ENCODE data around the gene GPR152. TPM values are rescaled to one million over a fixed set of nuclear protein-coding genes. Genes with fewer than 3 reads are reported as not detected.

The GPR152 gene, protein sequence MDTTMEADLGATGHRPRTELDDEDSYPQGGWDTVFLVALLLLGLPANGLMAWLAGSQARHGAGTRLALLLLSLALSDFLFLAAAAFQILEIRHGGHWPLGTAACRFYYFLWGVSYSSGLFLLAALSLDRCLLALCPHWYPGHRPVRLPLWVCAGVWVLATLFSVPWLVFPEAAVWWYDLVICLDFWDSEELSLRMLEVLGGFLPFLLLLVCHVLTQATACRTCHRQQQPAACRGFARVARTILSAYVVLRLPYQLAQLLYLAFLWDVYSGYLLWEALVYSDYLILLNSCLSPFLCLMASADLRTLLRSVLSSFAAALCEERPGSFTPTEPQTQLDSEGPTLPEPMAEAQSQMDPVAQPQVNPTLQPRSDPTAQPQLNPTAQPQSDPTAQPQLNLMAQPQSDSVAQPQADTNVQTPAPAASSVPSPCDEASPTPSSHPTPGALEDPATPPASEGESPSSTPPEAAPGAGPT
- not detected in 2 replicates for total RNA-seq

DNA sequence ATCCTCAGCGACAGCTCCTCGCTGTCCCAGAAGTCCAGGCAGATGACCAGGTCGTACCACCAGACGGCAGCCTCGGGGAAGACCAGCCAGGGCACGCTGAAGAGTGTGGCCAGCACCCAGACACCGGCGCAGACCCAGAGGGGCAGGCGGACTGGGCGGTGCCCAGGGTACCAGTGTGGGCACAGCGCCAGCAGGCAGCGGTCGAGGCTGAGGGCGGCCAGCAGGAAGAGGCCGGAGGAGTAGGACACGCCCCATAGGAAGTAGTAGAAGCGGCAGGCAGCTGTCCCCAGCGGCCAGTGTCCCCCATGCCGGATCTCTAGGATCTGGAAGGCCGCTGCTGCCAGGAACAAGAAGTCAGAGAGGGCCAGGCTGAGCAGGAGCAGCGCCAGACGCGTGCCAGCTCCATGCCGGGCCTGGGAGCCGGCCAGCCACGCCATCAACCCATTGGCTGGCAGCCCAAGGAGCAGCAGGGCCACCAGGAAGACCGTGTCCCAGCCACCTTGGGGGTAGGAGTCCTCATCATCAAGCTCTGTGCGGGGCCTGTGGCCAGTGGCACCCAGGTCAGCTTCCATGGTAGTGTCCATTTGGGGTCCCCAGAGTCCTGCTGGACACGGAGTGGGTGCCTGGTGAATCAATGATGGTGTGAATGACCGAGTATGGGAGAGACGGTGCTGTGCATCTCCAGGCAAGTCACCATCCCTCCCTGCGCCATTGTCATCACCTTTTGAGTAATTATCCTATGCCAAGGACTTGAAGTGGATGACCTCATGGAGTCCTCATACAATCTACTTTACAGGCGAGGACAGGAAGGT is at the start of gene GPR152:
TSS of gene GPR152 (minus strand) at position 589 of the 812 bp plus-strand sequence. CDS start at position 584, 5 bp downstream.

DNA sequence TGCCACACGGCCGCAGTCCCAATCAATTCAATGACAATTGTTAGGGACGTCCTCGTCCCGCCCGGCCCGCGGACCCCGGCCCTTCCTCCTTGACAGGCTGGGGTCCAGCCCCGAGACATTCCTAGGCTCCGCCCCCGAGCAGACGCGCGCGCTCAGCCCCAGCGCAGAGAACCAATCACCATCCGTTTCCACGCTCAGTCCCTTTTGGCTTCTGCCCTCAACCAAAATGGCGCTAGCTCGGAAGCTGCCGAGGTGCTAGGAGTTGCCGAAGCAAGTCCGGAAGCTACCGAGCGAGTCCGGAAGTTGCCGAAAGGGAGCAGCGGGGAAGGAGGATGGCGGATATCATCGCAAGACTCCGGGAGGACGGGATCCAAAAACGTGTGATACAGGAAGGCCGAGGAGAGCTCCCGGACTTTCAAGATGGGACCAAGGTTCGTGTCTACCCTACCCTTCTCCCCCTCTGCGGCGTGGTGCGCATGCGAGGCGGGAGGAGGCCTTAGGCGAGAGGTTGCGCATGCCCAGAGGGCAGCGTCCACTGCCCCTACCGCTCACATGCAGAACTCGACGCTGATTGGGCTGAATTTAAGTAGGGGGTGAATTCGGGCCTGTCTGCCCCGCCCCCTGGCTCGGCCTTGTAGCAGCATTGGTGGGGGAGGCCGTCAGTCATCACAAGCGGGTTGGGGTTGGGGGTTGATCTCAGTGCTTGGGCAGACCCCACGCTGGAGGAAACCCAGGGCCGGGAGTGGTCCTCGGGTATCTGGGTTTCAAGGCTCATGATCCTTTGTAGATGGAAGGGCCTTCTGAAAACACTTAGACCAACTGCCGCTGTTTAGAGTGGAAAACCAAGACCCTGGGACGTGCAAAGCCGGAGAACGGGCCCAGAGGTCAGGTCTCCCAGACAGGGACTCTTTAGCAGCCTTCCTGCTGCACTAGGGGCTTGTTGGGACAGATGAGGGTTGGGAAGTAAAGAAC is 30.6 kb upstream of the GPR152 start, which contains the start of gene AIP:
TSS of gene AIP (plus strand) at position 200 of the 972 bp plus-strand sequence. CDS start at position 333, 133 bp downstream.

DNA sequence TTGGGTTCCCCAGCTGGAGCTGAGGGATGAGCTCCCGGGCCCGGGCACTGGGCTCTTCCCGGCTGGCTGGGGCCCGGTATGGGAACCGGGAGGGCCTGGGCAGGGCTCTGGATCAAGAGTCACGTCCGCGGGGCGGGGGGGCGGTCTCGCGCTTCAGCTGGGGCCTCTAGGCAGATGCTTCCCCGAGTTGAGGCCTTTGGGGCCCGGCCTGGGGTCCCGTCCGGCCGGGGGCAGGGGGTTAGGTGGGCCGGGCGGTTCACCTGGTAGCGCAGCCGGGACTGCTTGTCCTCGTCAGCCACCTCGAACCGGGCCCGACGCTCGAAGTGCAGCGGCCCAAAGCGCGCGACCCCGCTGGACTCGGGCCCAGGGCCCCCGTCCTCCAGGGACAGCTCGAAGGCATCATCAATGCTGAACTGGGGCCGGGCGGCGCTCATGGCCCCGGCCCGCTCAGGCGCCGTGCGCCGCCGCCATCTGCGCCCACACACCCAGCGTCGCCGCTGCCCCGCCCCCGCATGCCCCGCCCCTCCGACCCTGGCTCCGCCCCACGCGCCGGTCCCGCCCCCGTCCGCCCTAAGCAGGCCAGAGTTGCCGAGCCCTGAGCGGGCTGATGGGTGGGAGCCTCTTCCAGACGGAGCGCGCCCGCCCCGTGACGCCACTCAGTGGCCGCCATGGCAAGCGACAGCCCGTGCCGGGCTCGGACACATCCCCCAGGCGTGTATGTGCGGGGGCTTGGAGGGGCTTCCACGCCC is 16.4 kb upstream of the GPR152 start, which contains the start of gene TMEM134:
TSS of gene TMEM134 (minus strand) at position 493 of the 749 bp plus-strand sequence. CDS start at position 434, 59 bp downstream.

DNA sequence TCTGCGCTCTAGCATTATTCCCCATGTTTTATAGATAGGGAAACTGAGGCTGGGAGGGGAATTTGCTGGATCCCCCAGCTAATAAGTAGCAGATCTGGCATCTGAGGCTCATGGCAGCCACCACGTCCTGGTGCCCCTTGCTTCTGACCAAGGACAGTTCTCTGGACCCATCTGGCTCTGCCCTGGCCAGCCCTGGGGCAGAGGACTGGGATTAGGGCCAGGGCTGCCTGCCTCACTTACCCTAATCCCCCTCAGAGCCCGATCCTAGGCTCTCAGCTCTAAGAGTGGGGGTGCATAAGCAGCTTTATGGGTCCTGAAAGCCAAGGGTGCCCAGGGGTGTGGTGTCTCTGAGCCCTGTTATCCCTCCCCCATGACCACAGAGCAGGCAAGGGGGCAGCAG is 2.5 kb upstream of the GPR152 start, which contains the start of gene CABP4:
TSS of gene CABP4 (plus strand) at position 301 of the 400 bp plus-strand sequence. CDS start at position 371, 70 bp downstream.

DNA sequence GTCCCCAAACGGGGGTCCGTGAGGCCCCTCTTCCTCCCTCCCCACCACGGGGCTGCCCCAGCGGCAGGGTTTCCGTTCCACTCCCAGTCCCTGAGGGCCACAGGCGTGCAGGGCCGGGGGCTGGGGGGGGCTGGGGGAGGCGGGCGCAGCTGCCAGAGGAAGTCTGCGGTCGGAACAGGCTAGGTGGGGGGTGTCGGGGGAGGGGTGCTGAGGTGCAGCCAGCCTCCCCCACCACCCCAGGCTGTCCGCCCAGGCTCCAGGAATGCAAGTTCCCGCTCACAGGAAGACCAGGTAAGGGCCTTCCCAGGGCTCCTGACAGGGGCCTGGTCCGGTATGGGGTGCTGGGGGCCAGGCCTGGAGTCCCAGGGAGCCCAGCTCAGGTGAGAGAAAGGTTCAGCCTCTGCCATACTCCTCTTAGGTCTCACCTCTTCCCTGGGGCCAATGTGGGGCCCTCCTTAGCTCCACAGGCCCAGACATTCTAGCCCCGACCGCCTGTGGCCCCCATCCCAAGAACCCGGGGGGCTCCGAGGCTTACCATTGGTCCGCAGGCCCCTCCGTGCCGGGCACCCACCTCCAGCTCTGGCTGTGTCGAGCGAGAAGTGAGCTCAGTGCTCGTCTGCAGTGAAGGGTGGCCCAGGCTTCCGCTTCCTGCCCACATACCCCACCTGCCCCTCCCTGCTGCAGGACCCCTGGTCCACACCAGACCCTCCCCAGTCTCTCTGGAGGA is 15.3 kb downstream of the GPR152 start, which contains the start of gene PTPRCAP:
TSS of gene PTPRCAP (minus strand) at position 601 of the 727 bp plus-strand sequence. CDS start at position 538, 63 bp downstream.

DNA sequence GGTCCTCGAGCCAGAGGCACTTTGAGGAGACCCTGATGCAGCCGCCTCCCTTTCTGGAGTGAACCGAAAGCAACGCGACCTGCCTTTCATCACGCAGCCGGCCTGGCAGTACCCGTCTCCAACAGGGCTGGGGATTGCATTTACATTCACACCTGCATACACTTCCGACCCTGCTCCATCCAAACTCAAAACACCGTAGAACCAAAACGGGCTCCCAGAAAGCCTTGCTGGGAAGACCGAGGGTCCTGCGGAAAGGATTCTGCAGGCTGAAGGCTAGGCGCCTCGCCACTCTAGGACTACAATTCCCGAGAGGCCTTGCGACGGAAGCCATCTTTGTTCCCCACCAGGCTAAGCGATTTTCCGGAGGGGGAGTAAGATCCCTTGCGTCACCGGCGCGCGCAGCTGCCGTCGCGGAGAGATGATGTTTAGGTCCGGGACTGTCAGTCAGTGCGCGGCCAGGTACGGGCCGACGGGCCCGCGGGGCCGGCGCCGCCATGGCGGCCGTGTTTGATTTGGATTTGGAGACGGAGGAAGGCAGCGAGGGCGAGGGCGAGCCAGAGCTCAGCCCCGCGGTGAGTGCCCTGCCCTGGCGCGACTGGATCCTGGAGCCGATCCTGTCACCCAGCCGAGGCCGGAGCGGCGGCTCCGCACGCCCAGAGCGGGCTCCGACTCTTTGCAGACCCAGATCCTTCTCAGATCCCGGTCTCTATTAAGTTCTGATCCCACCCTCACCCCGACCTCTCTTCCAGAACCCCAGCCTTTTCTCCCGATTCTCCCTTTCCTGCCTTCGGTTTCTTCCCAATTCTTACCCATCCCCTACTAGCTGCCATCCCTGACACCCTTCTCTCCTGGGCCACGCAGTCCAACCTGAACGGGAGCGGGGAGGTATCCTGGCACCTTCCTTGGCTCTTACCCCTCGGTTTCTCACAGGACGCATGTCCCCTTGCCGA is 24.2 kb downstream of the GPR152 start, which contains the start of gene RPS6KB2:
TSS of gene RPS6KB2 (plus strand) at position 443 of the 950 bp plus-strand sequence. CDS start at position 495, 52 bp downstream.

DNA sequence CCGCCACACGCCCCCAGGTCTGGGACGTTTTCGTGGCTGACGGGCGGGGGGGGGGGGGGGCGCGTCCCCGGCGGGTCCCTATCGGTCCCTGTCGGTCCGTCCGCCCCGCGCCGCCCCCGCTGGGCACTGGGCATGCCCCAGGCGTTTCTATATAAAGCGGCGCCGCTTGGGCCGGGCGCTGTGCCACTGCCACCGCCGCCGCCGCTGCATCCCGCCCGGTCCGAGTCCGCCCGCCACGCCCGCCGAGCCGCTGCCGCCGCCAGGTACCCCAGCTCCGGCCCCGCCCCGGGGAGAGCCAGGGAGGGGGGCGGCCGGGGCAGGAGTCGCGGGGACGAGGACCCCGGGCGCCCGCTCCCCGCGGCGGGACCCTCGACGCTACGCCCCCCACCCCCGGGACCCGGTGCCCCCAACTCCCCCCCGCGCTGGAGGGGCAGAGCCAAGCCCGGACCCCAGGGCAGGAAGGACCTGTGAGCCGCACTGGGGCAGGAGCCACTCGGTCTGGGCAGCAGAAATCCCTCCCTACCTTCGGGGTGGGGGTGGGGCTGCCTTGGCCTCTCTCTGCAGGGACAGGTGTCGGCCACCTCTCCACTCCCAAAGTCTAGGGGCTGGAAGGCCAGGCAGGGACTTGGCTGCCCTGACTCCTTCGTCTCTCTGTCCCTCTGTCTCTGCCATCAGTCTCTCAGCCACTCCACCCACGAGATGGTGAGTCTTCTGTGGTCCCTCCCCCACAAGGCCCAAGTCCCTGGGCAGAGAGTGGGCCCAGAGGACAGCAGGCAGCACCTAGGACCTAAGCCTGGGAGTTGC is 36.8 kb downstream of the GPR152 start, which contains the start of gene CARNS1:
TSS of gene CARNS1 (plus strand) at position 178 of the 804 bp plus-strand sequence. CDS start at position 700, 522 bp downstream.

DNA sequence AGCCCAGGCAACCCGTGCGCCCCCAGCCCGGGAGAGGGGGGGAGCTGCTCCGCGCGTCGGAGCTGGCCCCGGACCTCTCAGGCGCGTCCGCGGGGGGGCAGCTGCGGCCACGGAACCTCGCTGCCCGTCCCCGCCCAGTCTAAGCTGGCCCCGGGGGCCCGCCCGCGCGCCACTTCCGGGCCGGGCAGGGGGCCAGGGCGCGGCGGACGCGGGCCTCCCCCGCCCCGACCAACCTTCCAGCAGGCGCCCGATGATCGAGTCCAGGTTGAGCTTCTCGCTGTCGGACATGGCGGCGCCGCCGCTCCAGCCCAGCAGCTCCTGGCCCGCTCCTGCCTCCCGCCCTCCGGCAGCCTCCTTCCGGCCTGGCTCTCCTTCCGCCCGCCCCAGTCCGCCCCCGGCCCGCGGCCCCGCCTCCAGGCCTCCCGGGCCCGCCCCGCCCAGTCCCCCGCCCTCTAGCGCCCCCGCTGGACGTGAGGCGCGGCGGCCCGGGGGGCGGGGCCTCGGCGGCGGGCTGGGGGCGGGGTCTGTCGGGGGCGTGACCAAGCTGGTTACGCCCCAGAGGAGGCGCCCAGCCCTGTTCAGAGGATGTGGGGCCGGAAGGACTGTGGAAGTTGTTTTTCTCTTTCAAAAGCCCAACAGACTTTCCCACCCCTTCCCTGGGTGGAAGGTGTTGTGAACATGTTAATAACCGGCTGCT is 50.9 kb downstream of the GPR152 start, which contains the start of gene PPP1CA:
TSS of gene PPP1CA (minus strand) at position 364 of the 697 bp plus-strand sequence. CDS start at position 288, 76 bp downstream.

Other genes with a start within 250 kb of the GPR152 start
- gene GRK2, start 186.3 kb downstream of the GPR152 start, total RNA-seq = 60.3 and 66.1 TPM in 2 replicates
- gene ANKRD13D, start 163.4 kb downstream of the GPR152 start, total RNA-seq = 34.4 and 35.4 TPM in 2 replicates
- 54.8 and 64.1 TPM in 2 replicates for gene SSH3, start 149.2 kb downstream of the GPR152 start, total RNA-seq
- 76.9 and 150 TPM in 2 replicates for gene POLD4, start 99.2 kb downstream of the GPR152 start, total RNA-seq
- 4.6 and 4.7 TPM in 2 replicates for gene CLCF1, start 79.1 kb downstream of the GPR152 start, total RNA-seq
- gene RAD9A, start 60.7 kb downstream of the GPR152 start, total RNA-seq = 5.5 and 16.3 TPM in 2 replicates
- gene PPP1CA, start 50.9 kb downstream of the GPR152 start, total RNA-seq = 251 and 264 TPM in 2 replicates
- gene TBC1D10C, start 48.6 kb downstream of the GPR152 start, total RNA-seq = not detected in 2 replicates
- 0.30 TPM in 1 of 2 replicates, not detected in the other for gene CARNS1, start 37.1 kb downstream of the GPR152 start, total RNA-seq
- 44.4 and 71.9 TPM in 2 replicates for gene RPS6KB2, start 24.2 kb downstream of the GPR152 start, total RNA-seq
- gene PTPRCAP, start 15.0 kb downstream of the GPR152 start, total RNA-seq = 0.78 and 1.4 TPM in 2 replicates
- gene CORO1B, start 9.3 kb downstream of the GPR152 start, total RNA-seq = 65.5 and 82.0 TPM in 2 replicates
- gene CABP4, start 2.6 kb upstream of the GPR152 start, total RNA-seq = not detected in 2 replicates
- 91.8 and 98.6 TPM in 2 replicates for gene TMEM134, start 16.5 kb upstream of the GPR152 start, total RNA-seq
- gene AIP, start 30.3 kb upstream of the GPR152 start, total RNA-seq = 43.6 and 47.6 TPM in 2 replicates
- gene PITPNM1, start 52.6 kb upstream of the GPR152 start, total RNA-seq = 28.0 and 39.4 TPM in 2 replicates
- 73.0 and 86.1 TPM in 2 replicates for gene CDK2AP2, start 55.4 kb upstream of the GPR152 start, total RNA-seq
- not detected in 2 replicates for gene CABP2, start 70.7 kb upstream of the GPR152 start, total RNA-seq
- 2,705 and 3,941 TPM in 2 replicates for gene GSTP1, start 131.1 kb upstream of the GPR152 start, total RNA-seq
- 271 and 284 TPM in 2 replicates for gene NDUFV1, start 154.2 kb upstream of the GPR152 start, total RNA-seq
- 11.7 and 16.6 TPM in 2 replicates for gene NUDT8, start 177.2 kb upstream of the GPR152 start, total RNA-seq
- gene TBX10, start 187.0 kb upstream of the GPR152 start, total RNA-seq = not detected in 2 replicates
- gene ACY3, start 198.0 kb upstream of the GPR152 start, total RNA-seq = 0.16 TPM in 1 of 2 replicates, not detected in the other
- 0.87 and 3.4 TPM in 2 replicates for gene ALDH3B2, start 221.9 kb upstream of the GPR152 start, total RNA-seq

Data from hair follicular keratinocyte (primary cell).